SK-N-MC (cell line): ENCODE data around the gene ATP5MC3.

Source experiments
- EZH2 ChIP-seq: fragments of 200-600 bp; sonication (generic); IDR thresholded peaks from one replicate; pipeline ENCODE4 v1.6.1; 2017; ENCODE audit warnings: antibody characterized with exemption
- POLR2AphosphoS5 ChIP-seq: IDR thresholded peaks from 2 replicates; pipeline ENCODE4 v1.6.1; 2012; ENCODE audit warnings: mild to moderate bottlenecking, low read depth, low read length, borderline replicate concordance

GRCh38 chr2:175136334-175137215, 44.9 kb downstream of the ATP5MC3 start:
- TF ChIP-seq EZH2 (no peak), POLR2AphosphoS5 (no peak)
